ENCODE measurements around the gene GRIP2.

GRIP2 gene

GRCh38 chr3:14467814-14468620 is 72.1 kb downstream of the GRIP2 start:
- DNase-seq (ENCODE audit: low read depth, low spot score) = no peak

GRCh38 chr3:14466179-14466903 is 73.8 kb downstream of the GRIP2 start:
- no peak for DNase-seq (ENCODE audit: low read depth, low spot score)

GRCh38 chr3:14465425-14465824 is 74.7 kb downstream of the GRIP2 start:
- DNase-seq (ENCODE audit: low read depth, low spot score) = no peak

- DNase-seq (ENCODE audit: low read depth, low spot score) = no peak
Measured at GRCh38 chr3:14464521-14464920, 75.6 kb downstream of the GRIP2 start.

- no peak for DNase-seq (ENCODE audit: low read depth, low spot score)
Measured at GRCh38 chr3:14464141-14464465, 76.0 kb downstream of the GRIP2 start.

GRCh38 chr3:14463330-14464140 is 76.6 kb downstream of the GRIP2 start:
- DNase-seq (ENCODE audit: low read depth, low spot score) = no peak

- DNase-seq (ENCODE audit: low read depth, low spot score) = no peak
Measured at GRCh38 chr3:14462738-14463137, 77.4 kb downstream of the GRIP2 start.

- DNase-seq (ENCODE audit: low read depth, low spot score) = no peak
Measured at GRCh38 chr3:14461748-14462324, 78.3 kb downstream of the GRIP2 start.

GRCh38 chr3:14461006-14461747 is 79.0 kb downstream of the GRIP2 start:
- DNase-seq (ENCODE audit: low read depth, low spot score) = no peak

GRCh38 chr3:14460342-14461005 is 79.7 kb downstream of the GRIP2 start:
- DNase-seq (ENCODE audit: low read depth, low spot score) = peak; percentile 91

- no peak for DNase-seq (ENCODE audit: low read depth, low spot score)
Measured at GRCh38 chr3:14459787-14460186, 80.4 kb downstream of the GRIP2 start.

GRCh38 chr3:14459384-14459783 is 80.8 kb downstream of the GRIP2 start:
- DNase-seq (ENCODE audit: low read depth, low spot score) = no peak

- no peak for DNase-seq (ENCODE audit: low read depth, low spot score)
Measured at GRCh38 chr3:14458434-14459275, 81.5 kb downstream of the GRIP2 start.

GRCh38 chr3:14457999-14458398 is 82.1 kb downstream of the GRIP2 start:
- DNase-seq (ENCODE audit: low read depth, low spot score) = no peak

GRCh38 chr3:14457481-14457880 is 82.7 kb downstream of the GRIP2 start:
- DNase-seq (ENCODE audit: low read depth, low spot score) = no peak

- no peak for DNase-seq (ENCODE audit: low read depth, low spot score)
Measured at GRCh38 chr3:14456794-14457193, 83.3 kb downstream of the GRIP2 start.

GRCh38 chr3:14455571-14456317 is 84.4 kb downstream of the GRIP2 start:
- no peak for DNase-seq (ENCODE audit: low read depth, low spot score)

GRCh38 chr3:14454639-14455310 is 85.4 kb downstream of the GRIP2 start:
- no peak for DNase-seq (ENCODE audit: low read depth, low spot score)

Measured in brain pericyte (primary cell).